Measurements from ENCODE around the gene GNAT1. TPM values are rescaled to one million over a fixed set of nuclear protein-coding genes. Genes with fewer than 3 reads are reported as not detected.

The GNAT1 gene
- total RNA-seq, 4 donors from 2014 or later, result not detected

DNA sequence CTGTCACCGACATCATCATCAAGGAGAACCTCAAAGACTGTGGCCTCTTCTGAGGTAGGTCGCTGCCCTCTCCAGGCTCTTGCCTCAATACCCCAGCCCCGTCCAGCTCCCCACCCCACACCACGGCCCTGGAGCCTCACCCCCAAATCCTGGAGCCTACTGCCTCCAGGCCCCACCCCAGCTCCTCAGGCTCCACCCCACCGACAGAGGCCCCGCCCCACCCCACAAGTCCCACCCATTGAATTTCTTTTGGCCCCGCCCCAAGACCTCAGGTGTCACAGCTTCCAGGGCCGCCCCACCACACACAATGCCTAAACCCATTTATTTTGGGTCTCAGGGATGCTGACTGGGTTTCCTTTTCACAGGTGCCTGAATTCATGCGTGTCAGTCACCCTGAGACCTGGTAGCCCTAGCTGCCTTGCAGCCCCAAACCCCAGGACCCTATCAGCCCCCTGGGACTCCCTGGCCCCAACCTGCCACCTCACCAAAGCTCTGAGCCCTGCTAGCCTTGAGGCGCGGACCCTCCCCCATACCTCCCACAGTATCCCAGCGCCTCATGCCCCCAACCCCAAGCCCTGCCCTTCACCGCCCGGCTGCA is 3.6 kb downstream of the GNAT1 start:
- no peak overlapping the region for H3K27ac ChIP-seq
- peaks cover 0 to 27% (median 9%) of the 10 kb centered on the region in 4 donors for H3K4me1 ChIP-seq
- H3K9me3 ChIP-seq, result no peaks in the 10 kb centered on the region
- TF ChIP-seq POLR2A (IDR thresholded peaks at IDR 0.05), result no peak
- TF ChIP-seq, protein P1, sequence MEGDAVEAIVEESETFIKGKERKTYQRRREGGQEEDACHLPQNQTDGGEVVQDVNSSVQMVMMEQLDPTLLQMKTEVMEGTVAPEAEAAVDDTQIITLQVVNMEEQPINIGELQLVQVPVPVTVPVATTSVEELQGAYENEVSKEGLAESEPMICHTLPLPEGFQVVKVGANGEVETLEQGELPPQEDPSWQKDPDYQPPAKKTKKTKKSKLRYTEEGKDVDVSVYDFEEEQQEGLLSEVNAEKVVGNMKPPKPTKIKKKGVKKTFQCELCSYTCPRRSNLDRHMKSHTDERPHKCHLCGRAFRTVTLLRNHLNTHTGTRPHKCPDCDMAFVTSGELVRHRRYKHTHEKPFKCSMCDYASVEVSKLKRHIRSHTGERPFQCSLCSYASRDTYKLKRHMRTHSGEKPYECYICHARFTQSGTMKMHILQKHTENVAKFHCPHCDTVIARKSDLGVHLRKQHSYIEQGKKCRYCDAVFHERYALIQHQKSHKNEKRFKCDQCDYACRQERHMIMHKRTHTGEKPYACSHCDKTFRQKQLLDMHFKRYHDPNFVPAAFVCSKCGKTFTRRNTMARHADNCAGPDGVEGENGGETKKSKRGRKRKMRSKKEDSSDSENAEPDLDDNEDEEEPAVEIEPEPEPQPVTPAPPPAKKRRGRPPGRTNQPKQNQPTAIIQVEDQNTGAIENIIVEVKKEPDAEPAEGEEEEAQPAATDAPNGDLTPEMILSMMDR (IDR thresholded peaks at IDR 0.05), result no peak
- H3K27me3 ChIP-seq, result peaks cover 0 to 16% of the 10 kb centered on the region in 2 donors
- peak in 1 of 3 donors; percentile 27 for DNase-seq
- H3K36me3 ChIP-seq, result no peaks in the 10 kb centered on the region
- H3K4me3 ChIP-seq, result peak overlapping the region in 1 of 4 donors; percentile 4

DNA sequence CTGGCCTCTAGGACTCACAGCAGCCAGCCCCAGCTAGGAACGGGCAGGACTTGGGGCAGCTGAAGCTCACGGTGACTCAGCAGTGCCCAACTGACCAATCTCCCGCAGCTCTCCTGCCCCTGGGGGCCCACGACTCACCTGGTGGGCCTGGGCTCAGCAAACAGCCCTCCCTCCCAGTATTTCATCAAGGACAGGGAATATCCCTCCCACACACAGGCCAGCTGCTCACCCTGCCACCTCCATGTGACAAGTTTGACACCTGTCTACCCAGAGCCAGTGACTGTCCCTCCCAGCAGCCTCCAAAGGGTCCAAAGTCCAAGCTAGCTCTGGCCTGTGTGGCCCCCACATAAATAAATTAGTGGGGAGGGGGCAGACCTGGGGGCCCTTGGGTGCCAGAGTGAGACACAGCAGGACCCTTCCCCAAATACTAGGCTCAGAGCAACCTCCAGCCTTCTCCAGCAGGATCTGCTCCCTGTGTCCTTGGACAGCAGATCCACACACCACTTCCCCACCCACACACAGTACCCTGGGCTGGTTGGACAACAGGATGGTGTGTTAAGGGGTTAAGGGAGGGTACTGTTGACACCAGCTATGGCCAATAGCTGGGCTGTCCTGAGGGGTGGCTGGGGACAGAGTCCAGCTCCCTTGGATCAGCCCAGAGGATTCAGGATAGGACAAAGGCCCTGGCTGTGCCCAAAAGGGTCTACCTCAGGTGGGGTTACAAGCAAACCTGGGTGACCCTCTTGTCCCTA is 4.3 kb downstream of the GNAT1 start:
- Histone ChIP-seq H3K4me3 (no peak overlapping the region), H3K27me3 (peaks cover 0 to 16% of the 10 kb centered on the region in 2 donors), H3K9me3 (no peaks in the 10 kb centered on the region), H3K4me1 (peaks cover 0 to 27% (median 9%) of the 10 kb centered on the region in 4 donors), H3K27ac (no peak overlapping the region), H3K36me3 (no peaks in the 10 kb centered on the region)
- DNase-seq, result no peak
- TF ChIP-seq, protein P1 (IDR thresholded peaks at IDR 0.05), result no peak
- TF ChIP-seq POLR2A (IDR thresholded peaks at IDR 0.05), result no peak

DNA sequence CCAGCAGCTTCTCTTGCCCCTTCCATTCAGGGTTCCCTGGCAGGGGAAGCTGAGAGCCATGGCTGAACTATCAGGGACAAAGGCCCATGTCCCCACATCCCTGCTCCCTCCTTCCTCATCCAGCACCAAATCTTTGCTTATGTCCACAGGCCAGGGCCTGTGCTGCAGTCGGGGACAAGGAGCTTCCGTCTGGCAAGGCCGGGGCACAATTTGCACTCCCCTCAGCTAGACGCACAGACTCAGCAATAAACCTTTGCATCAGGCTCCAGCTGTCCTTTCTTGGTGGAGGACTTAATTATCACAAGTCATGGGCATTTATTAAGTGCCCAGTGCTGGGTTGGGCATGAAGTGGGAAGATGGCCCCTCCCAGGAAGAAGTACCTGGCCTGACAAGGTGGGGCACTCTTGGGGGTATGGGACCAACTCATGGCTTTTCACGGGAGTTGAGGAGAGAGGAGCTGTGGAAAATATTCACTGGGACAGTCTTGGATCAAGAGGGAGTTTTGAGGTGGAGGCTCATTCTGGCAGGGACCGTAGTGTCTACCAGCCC is 4.9 kb downstream of the GNAT1 start:
- no peak for TF ChIP-seq POLR2A (IDR thresholded peaks at IDR 0.05)
- TF ChIP-seq, protein P1 (IDR thresholded peaks at IDR 0.05), result no peak
- peaks cover 0 to 16% of the 10 kb centered on the region in 2 donors for H3K27me3 ChIP-seq

DNA sequence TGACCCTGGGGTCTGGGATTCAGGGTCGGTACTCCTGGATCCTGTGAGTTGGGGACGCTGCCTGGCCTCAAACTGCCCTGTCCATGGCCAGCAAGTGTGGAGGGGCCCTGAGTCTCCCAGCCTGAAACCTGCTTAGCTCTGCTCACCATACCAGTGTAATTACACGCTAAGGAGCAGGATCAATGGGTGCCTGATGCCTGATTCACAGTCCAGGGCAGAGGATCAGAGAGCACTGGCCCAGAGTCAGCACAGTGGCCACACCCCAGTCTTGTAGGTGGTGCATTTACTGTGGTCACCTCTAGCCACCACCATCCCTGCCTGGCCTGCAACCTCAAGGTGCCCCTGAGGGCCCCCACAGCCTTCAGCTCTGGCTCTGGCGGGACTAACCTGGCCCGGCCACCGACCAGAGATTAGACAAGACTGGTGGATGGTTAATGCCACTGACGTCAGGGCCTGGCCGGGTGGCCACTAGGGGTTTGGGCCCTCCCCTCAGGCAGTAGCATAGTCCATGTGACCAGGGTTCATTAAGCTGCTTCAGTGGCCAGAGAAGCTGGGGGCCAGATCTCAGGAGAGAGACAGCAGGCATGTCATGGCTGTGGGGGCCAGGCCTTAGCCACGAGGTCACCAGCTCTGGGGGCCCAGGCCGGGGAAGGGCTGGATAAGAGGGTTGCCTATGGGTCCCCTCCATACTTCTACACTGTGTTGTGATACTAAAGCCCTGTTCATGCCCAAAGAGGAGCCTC is 10.3 kb downstream of the GNAT1 start:
- no peaks in the 10 kb centered on the region for H3K36me3 ChIP-seq
- peak in 2 of 3 donors; percentile 64 to 78 for DNase-seq
- H3K27ac ChIP-seq, result no peak overlapping the region
- H3K9me3 ChIP-seq, result no peaks in the 10 kb centered on the region
- H3K27me3 ChIP-seq, result peaks cover 0 to 23% of the 10 kb centered on the region in 2 donors
- TF ChIP-seq, protein P1 (IDR thresholded peaks at IDR 0.05), result peak in 1 of 6 experiments; percentile 6
- no peak for TF ChIP-seq POLR2A (IDR thresholded peaks at IDR 0.05)
- peaks cover 4 to 18% (median 11%) of the 10 kb centered on the region in 4 donors for H3K4me1 ChIP-seq
- no peak overlapping the region for H3K4me3 ChIP-seq

More for the DNA sequence above, 4.9 kb downstream of the GNAT1 start:
- H3K4me3 ChIP-seq, result no peak overlapping the region
- no peak overlapping the region for H3K27ac ChIP-seq
- no peak for DNase-seq
- peaks cover 0 to 27% (median 9%) of the 10 kb centered on the region in 4 donors for H3K4me1 ChIP-seq
- H3K9me3 ChIP-seq, result no peaks in the 10 kb centered on the region
- H3K36me3 ChIP-seq, result no peaks in the 10 kb centered on the region

DNA sequence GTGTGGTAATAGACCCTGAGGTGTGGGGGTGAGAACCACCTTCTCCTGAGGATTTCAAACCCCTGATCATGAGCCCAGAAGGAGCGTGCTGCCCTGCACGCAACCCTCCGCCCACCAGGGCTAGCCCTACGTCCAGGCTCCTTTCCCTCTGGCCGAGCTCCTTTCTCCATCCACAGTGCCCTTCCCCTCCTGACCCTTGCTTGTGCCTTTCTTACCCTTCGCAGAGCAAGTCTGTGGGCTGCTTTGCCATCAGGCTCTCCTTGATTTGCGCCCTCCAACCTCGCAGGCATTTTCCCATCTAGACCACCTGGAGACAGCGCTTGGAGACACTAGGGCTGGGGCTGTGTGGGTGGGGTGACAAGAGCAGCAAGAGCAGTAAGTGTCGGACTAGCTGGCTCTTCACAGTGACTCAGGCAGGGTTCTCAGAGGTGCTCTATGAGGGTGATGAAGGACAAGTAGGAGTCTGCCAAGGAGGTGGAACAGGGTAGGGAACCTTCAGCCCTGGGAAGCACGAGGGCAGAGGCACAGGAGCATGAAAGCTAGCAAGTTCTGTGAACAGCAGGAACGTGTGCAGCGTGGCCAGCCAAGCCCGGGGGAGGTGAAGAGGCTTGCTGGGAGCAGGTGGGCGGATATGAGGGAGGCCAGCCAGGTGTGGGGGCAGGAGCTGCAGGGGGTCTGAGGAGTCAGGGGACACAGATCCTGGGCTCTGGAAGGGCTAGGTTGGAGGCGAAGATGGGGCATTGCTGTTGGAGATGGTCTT is 11.1 kb downstream of the GNAT1 start:
- Histone ChIP-seq H3K9me3 (no peaks in the 10 kb centered on the region), H3K4me3 (no peak overlapping the region), H3K4me1 (peaks cover 4 to 18% (median 11%) of the 10 kb centered on the region in 4 donors), H3K27ac (no peak overlapping the region), H3K27me3 (peaks cover 0 to 23% of the 10 kb centered on the region in 2 donors), H3K36me3 (no peaks in the 10 kb centered on the region)
- no peak for DNase-seq
- TF ChIP-seq POLR2A (IDR thresholded peaks at IDR 0.05), result no peak
- TF ChIP-seq, protein P1 (IDR thresholded peaks at IDR 0.05), result no peak
